Kidney capillary endothelial cell (primary cell): ENCODE results near the gene CPE.

Experiments used
- DNase-seq: peaks from one replicate; pipeline ENCODE4 v3.0.0-alpha.2; 2018; ENCODE audit warnings: low spot score

CPE gene

DNA sequence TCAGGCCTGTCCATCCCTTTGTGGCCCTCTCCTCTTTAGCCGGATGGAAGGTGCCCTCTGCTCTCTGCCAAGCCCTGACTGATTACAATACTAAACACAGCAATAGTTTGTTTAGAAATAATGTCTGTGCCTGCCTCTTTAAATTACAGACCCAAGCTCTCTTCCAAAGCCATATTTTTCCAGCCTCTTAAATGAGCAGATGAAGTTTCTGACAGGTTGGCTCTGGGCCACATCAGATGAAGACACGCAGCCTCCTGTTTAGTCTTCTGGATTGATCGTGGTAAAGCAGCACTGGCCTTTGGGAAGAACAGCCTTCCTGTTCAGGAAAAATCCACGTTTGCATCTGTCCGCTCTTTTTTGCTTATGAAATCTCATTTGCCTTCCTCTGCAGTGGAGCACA is 133.6 kb downstream of the CPE start:
- no peak for DNase-seq

DNA sequence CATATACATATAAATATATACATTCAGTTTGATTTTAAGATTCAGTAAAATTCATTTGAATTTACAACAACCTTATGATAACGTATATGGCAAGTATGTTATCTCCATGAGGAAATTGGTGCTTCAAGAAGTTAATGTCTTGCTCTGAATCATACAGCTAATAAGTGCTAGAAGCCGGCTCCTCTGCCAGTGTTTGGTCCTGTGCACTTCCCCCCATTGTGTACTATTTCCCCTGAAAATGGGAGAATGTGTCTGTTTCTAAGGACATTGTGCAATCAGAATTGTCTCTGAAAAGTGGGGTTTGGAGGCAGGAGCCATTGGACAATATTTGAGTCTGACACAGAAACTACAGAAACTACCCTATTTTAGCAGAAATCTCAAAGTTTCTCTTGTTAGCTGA is 135.9 kb downstream of the CPE start:
- DNase-seq = peak; percentile 36

DNA sequence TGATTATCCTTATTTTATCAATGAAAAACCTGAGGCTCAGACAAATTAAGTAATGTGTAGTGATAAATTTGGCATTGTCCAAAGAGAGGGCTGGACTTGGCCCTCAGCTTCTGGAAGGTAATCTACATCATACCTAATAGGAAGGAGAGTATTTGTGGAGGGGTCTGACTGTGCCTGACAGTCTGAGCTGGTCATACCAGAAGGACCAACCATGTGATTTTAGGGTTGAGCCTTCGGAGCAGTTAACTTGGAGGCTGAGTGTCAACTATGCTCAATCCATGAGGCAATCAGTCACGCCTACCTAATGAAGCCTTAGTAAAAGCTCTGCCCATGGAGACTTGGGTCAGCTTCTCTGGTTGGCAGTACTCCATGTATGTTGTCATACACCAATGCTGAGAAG is 136.4 kb downstream of the CPE start:
- no peak for DNase-seq

DNA sequence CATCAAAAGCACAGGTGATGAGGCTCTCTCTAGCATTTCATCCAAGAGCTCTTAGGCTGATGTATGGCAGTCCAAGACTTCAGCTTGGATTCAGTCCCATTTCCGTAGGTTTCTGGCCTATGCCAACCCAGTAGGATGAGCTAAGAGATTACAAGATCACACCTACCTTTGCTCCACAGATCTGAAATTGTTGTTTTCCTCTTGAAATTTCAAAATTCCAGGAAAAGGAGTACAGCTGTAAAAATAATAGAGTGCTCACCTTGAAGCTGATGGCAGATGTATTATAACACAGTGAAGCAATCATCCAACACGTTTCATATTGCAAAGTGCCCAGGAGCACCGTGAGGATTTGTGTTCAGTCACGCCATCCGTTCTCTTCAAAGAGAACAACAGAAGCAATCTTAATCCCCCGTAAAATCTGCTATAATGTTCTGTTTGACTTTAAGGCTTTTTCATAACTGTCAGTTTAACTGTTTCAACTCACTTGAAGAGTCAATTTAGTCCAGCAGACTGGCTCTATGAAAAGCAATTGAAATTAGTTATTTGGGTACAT is 137.5 kb downstream of the CPE start:
- no peak for DNase-seq

DNA sequence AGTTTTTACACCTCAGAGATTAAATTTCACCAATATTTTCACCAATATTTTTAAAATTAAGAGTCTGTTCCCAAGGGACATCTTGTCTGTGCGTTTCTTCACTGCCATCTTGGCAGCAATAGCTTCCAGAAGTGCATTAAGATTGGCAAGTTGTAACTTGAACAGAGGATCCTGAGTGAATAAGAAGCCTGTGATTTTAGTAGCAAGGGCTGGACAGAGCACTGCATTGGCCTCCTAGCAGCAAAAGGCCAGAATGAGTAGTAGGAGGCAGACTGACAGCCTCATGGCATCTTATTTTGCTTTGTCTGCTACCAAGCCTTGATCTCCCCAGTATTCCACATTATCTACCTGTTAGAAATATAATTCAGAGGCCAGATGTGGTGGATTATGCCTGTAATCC is 138.4 kb downstream of the CPE start:
- no peak for DNase-seq

DNA sequence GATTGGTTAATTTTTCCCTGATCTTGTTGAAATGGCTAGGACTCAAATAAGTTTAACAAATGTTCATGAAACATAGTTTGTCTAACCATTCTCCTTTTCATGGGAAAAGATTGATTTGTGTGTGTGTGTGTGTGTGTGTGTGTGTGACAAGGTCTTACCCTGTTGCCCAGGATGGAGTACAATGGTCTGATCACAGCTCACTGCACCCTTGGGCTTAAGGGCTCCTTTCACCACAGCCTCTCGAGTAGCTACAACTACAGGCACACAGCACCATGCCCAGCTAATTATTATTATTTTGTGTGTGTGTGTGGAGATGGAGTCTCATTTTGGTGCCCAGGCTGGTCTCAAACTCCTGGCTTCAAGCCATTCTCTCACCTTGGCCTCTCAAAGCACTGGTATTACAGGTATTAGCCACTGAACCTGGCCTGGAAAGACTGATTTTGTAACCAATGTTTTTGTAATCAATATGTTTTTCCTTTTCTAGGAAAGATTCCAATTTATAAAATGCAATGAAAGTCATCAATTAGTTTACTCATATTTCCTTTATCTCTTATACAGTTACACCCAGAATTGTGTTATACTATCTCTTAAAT is 139.3 kb downstream of the CPE start:
- no peak for DNase-seq

DNA sequence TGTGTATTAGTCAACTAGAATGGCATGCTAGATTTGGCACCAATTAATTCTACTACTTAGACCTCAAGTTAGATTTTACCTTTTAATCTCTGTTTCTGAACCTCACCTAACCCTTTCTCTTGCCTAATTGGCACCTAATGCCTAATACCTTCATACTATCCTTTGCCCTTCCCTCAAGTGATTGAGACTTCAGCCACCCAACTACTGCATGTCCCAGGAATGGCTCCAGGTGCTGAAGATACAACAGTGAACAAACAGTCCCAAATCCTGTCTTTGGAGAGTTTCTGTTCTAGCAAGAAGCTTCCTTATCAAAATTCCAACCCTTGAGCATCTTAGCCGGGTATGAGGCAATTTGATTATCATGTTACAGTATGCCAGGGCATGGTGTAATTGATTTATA is 139.9 kb downstream of the CPE start:
- no peak for DNase-seq

DNA sequence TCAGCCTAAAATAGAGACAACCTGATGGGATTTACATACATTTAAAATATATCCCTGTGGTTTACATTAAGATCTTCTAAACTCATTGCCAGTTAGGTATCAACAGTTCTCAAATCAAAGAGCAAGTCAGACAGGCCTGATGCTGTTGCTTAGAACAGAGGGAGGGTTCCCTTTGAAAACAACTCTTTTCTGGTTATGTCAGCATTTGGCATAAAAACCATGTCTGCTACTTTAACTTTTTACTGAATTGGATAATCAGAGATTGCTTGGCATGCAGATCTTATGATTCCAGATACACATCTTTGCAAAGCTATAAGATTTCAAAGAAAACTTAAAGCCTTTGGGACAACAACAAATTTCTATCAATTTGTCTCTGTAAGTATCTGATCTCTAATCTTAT is 140.8 kb downstream of the CPE start:
- DNase-seq = no peak

DNA sequence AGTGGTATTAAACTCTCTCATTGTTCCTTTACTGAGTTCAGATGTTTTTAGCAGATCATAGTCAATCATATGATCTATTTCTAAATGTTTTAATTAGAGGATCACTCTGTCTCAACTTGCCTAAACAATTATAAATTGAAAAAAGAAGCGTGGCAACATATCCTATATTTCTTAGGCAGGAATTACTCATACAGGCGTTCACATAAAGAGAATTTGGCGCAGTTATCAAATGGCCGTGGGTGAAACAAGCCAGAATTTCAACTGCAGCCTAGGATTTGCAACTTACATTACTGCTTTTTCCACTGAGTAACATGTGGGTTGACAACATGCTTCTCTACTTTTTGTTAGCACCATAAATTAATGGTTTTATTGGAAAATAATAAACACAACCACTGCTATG is 141.3 kb downstream of the CPE start:
- no peak for DNase-seq

DNA sequence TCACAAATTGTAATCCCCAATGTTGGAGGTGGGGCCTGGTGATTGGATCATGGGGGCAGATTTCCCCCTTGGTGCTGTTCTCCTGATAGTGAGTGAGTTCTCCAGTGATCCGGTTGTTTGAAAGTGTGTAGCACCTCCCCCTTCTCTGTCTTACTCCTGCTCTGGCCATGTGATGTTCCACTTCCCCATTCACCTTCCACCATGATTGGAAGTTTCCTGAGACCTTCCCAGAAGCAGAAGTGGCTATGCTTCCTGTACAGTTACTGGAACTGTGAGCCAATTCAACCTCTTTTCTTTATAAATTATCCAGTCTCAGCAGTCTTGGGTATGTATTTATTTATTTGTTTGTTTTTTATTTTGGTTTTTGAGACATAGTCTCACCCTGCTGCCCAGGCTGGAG is 143.2 kb downstream of the CPE start:
- DNase-seq = no peak

DNA sequence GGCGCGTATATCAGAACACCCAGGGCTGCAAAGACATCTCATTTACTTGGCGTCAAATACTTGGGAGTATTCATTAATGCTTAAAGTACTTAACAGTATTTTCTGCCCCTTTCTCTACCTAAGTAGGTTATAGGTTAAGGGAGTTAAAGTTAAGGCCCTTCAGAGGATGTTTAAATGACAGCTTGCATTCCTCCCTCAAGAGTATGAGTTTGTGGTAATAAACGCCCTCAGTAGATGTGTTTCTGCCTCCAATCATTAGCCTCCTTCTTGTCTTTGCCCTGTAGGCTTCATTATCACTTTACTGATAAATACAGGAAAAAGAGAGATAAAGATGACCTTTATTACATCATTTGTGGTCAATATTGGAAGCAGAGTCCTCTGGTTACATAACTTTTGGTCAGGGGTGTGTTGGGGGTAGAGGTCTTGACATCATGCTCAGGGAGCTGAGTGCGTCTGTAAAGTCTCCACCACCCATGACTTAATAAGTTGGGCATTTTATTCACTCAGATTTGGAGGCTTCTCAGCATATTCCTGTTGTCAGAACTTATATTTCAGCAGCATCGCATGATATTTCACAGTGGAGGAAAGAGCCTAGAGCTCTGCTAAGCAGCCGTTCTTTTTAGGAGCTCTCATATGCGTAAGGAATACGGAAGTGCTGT is 145.9 kb downstream of the CPE start:
- DNase-seq = no peak

DNA sequence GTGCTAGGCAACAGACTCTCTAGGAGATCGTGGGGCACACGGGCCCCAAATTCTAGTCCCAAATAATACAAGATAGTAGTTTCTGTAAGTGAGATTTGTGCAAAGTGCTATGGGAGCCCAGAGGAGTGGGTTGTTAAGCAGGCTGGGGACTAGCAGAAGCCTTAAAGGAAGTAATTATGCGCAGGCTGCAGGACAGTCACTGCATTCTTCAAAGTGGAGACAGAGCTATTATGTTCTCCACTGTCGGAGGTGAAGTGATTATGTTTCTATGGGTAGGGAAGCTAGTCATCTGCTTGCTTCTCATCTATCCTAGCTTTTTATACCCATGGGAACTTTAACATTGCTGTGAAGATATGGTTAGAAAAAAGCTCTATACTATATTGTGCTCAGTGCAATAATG is 154.2 kb downstream of the CPE start:
- DNase-seq = no peak

DNA sequence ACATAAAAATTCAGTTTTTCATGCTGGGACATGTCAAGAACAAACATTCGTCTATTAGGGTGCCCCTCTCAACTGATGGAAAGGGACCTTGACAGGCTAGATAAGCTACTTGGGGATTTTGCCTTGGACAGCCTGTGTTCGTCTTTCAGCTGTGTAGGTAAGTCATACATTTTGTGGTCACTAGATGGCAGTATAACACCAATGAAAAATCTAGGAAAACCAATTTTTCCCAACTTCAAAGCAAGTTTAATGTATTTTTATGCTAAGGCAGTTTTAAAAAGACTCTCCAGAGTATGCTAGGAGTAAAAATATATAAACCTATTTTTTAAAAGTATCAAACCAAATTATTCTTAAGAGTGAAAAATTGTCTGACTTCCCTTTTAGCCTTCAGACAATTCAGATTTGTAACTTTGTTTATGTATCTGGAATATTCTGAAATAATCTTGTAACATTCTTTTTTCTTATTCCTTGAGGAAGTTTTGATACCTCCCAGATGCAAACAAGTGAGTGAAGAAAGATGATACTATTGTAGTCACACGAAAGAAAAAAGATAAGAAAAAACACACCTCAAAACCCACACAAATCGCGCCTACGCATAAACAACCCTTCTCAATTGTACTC is 158.3 kb downstream of the CPE start:
- DNase-seq = peak; percentile 65

DNA sequence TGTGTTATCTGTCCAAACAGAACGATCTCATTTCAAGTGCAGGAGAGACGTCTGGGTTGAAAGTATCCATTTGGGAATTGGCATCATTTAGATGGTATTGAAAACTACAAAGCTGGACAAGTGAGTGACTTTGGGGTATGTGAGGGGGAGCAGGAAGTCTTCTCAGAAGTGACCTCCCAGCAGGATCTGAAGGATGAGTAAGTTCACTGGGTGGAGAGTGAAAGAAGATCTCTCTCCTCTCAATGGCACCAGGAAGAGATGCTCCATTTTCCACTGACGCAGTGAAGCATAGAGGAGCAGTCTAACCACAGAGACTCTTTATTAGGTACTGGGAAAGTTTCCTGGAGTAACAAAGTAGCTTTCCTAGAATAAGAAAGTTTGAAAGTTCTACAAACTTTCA is 161.0 kb downstream of the CPE start:
- DNase-seq = no peak

DNA sequence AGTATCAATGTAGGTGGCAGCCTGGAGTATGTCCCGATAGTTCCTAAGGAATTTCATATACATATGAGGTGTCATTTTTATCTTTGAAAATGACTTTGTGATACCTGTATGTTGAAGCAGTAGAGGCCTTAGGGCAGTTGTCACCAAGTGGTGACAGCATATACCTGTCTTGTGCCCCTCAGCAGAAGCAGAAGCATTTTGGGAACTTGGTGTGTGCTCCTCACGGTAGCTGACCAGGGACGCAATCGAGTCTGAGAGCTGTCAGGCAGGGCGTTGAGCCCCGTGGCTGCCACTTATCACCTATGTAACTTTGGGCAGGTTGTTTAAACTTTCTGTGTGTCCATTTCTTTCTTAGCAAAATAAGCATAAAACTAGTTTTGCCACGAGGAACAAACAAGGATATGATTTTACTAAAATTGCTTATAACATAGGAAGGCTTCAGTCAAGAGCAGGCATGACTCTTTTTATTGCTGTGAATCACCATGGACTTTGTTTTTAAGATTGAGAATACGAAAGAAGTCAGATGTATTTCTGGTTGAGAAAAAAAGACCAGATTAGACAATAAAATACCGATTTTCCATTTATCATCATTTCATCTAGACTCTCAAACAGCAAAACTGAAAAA is 161.5 kb downstream of the CPE start:
- DNase-seq = no peak

DNA sequence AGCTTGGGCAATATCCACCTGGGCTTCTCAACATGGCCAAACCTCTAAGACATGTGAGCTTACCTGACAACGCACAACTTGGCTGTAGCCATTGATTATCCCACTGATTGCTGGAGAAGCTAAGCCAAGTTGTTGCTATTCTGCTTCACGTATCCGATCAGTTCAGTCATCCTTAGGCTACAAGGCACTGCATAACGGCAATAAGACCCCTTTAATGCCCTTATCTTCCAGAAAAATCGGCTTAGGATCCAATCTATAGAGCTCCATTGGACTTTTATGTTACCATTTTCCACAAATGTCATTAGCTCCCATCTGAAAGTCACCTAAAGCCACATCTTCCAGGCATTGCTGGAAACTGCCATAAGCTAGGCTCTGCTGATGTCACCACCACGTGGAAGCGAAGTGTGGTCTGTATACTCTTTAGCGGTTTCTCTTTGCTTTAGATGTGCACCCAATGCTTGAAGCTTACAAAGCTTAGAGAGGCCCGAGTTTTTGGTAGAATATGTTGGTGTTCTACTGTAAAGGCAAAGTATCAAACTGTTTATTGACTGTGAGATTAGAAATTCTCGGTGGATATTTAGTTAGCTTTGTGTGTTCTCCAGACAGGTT is 163.1 kb downstream of the CPE start:
- DNase-seq = no peak

DNA sequence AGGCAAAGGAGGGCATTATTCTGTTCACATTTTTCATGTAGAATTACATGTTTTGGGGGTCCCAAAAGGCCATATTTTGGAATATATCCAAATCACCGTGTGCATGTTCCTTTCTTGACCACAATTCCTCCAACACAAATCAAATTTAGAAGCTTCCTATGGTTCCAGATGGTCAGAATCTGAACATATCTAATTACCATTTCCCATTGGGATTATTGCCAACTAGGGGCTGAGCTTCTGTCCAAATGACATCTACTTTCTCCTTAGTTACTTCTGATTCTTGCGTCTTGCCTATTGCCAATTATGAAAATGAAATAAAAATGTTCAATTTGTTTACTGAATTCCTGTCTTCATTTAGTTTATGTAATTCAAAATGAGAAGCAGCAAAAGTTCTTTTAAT is 163.7 kb downstream of the CPE start:
- no peak for DNase-seq
